GM12878 (cell line): ENCODE results near the gene FAM228A. TPM values are rescaled to one million over a fixed set of nuclear protein-coding genes. Genes with fewer than 3 reads are reported as not detected.

ENCODE experiments used
- FOXM1 ChIP-seq: IDR thresholded peaks from 2 replicates; pipeline ENCODE4 v1.6.1; 2012; ENCODE audit warnings: low read depth, mild to moderate bottlenecking, inconsistent platforms, low read length, moderate library complexity
- NR2F1 ChIP-seq: fragments of 450-650 bp; conservative IDR thresholded peaks from 2 replicates; pipeline ENCODE4 v1.6.1; 2017; ENCODE audit warnings: mild to moderate bottlenecking
- TBL1XR1 ChIP-seq: IDR thresholded peaks from 2 replicates; pipeline ENCODE4 v1.6.1; 2012; ENCODE audit warnings: low read depth, low read length, improper control_type of control experiment
- ZSCAN29 ChIP-seq: fragments of 450-650 bp; IDR thresholded peaks from 2 replicates; pipeline ENCODE4 v1.6.1; 2017; ENCODE audit warnings: mild to moderate bottlenecking, moderate library complexity
- polyA plus RNA-seq, 11 experiments: library from polyadenylated mRNA; depleted of rRNA in 4 of 11; unstranded in 6 of 11; stranded (reverse) in 5 of 11; fragments of >200 nt; fragmentation: Nextera tagmentation in 4 of 11; fragmentation: Illumina TruSeq in 1 of 11; extraction: Ambion mirVana in 4 of 11; extraction: Trizol in 1 of 11; gene quantifications; 1 replicate in 1 of 11; 2 replicates in 10 of 11; pipeline versions ENCODE4 v1.2.1 to v1.2.3, GENCODE V29; 2011 to 2016; ENCODE audit warnings: inconsistent platforms in 2 of 11, missing spikeins in 2 of 11, low read depth in 1 of 11
- total RNA-seq, 4 experiments: library from RNA; depleted of rRNA in 3 of 4; stranded (reverse); fragments of >200 nt in 3 of 4; fragmentation: Illumina TruSeq in 1 of 4; extraction: Trizol in 1 of 4; gene quantifications; 2 replicates each; pipeline versions ENCODE4 v1.2.1 to v1.2.3, GENCODE V29; 2013 to 2021
- TF ChIP-seq, protein P1 (sequence below): IDR thresholded peaks from 2 replicates; pipeline ENCODE4 v1.6.1; 2012; ENCODE audit warnings: low read depth, low read length, improper control_type of control experiment
- TF ChIP-seq, protein P2 (sequence below): fragments of 450-650 bp; formaldehyde crosslinking; IDR thresholded peaks from 2 replicates; pipeline ENCODE4 v1.4.0; 2022; ENCODE audit warnings: mild to moderate bottlenecking, moderate library complexity
- TF ChIP-seq, protein P3 (sequence below): fragments of 450-650 bp; formaldehyde crosslinking; IDR thresholded peaks from 2 replicates; pipeline ENCODE4 v1.4.0; 2020; ENCODE audit warnings: mild to moderate bottlenecking, moderate library complexity

FAM228A gene
- total and polyA plus RNA-seq, 10 of the 15 experiments (the other 5 are each of a cell fraction or from before 2014, with no cell fraction given) = 0.06 TPM; not detected in 9

DNA sequence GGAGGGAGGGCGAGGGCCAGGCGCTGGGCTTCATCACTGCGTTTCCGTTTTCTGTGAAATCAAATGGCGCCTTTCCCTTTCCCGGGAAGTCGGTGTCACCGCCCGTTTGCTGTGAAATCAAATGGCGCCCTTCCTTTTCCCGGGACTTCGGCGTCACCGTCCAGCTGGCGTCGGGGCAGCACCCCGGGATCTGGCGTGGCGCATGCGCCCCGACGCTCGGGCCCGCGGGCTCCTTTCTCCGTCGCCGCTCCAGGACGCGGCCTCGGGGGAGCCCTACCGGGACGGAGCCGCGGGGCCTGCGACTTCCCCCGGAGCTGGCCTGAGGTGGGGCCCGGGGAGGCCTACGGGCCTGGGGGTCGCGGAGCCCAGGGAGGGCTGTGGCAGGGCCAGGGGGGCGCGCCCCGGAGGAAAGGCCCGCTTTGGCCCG, at the start of gene FAM228A (continued):
- TF ChIP-seq, protein P1, sequence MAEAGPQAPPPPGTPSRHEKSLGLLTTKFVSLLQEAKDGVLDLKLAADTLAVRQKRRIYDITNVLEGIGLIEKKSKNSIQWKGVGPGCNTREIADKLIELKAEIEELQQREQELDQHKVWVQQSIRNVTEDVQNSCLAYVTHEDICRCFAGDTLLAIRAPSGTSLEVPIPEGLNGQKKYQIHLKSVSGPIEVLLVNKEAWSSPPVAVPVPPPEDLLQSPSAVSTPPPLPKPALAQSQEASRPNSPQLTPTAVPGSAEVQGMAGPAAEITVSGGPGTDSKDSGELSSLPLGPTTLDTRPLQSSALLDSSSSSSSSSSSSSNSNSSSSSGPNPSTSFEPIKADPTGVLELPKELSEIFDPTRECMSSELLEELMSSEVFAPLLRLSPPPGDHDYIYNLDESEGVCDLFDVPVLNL = no peak
- no peak for TF ChIP-seq FOXM1
- TF ChIP-seq, protein P2, sequence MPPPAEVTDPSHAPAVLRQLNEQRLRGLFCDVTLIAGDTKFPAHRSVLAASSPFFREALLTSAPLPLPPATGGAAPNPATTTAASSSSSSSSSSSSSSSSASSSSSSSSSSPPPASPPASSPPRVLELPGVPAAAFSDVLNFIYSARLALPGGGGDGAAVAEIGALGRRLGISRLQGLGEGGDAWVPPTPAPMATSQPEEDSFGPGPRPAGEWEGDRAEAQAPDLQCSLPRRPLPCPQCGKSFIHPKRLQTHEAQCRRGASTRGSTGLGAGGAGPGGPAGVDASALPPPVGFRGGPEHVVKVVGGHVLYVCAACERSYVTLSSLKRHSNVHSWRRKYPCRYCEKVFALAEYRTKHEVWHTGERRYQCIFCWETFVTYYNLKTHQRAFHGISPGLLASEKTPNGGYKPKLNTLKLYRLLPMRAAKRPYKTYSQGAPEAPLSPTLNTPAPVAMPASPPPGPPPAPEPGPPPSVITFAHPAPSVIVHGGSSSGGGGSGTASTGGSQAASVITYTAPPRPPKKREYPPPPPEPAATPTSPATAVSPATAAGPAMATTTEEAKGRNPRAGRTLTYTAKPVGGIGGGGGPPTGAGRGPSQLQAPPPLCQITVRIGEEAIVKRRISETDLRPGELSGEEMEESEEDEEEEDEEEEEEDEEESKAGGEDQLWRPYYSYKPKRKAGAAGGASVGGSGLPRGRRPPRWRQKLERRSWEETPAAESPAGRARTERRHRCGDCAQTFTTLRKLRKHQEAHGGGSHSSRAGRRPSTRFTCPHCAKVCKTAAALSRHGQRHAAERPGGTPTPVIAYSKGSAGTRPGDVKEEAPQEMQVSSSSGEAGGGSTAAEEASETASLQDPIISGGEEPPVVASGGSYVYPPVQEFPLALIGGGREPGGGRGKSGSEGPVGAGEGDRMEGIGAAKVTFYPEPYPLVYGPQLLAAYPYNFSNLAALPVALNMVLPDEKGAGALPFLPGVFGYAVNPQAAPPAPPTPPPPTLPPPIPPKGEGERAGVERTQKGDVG (CRISPR knock-in tag) = no peak
- no peak for TF ChIP-seq TBL1XR1
- no peak for TF ChIP-seq ZSCAN29
- no peak for TF ChIP-seq NR2F1
- TF ChIP-seq, protein P3, sequence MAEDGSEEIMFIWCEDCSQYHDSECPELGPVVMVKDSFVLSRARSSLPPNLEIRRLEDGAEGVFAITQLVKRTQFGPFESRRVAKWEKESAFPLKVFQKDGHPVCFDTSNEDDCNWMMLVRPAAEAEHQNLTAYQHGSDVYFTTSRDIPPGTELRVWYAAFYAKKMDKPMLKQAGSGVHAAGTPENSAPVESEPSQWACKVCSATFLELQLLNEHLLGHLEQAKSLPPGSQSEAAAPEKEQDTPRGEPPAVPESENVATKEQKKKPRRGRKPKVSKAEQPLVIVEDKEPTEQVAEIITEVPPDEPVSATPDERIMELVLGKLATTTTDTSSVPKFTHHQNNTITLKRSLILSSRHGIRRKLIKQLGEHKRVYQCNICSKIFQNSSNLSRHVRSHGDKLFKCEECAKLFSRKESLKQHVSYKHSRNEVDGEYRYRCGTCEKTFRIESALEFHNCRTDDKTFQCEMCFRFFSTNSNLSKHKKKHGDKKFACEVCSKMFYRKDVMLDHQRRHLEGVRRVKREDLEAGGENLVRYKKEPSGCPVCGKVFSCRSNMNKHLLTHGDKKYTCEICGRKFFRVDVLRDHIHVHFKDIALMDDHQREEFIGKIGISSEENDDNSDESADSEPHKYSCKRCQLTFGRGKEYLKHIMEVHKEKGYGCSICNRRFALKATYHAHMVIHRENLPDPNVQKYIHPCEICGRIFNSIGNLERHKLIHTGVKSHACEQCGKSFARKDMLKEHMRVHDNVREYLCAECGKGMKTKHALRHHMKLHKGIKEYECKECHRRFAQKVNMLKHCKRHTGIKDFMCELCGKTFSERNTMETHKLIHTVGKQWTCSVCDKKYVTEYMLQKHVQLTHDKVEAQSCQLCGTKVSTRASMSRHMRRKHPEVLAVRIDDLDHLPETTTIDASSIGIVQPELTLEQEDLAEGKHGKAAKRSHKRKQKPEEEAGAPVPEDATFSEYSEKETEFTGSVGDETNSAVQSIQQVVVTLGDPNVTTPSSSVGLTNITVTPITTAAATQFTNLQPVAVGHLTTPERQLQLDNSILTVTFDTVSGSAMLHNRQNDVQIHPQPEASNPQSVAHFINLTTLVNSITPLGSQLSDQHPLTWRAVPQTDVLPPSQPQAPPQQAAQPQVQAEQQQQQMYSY (CRISPR knock-in tag) = no peak
- TF ChIP-seq, all 136 proteins: peak for 0
